HG02938 (cell line): ENCODE results near the gene PSMG2.

Experiments
- ATAC-seq: cut with Tn5 transposase; IDR thresholded peaks from one replicate; pipeline ENCODE4 v1.9.1; 2021; ENCODE audit warnings: mild to moderate bottlenecking, moderate library complexity; ENCODE audit not compliant: unreplicated experiment

The PSMG2 gene, protein sequence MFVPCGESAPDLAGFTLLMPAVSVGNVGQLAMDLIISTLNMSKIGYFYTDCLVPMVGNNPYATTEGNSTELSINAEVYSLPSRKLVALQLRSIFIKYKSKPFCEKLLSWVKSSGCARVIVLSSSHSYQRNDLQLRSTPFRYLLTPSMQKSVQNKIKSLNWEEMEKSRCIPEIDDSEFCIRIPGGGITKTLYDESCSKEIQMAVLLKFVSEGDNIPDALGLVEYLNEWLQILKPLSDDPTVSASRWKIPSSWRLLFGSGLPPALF

DNA sequence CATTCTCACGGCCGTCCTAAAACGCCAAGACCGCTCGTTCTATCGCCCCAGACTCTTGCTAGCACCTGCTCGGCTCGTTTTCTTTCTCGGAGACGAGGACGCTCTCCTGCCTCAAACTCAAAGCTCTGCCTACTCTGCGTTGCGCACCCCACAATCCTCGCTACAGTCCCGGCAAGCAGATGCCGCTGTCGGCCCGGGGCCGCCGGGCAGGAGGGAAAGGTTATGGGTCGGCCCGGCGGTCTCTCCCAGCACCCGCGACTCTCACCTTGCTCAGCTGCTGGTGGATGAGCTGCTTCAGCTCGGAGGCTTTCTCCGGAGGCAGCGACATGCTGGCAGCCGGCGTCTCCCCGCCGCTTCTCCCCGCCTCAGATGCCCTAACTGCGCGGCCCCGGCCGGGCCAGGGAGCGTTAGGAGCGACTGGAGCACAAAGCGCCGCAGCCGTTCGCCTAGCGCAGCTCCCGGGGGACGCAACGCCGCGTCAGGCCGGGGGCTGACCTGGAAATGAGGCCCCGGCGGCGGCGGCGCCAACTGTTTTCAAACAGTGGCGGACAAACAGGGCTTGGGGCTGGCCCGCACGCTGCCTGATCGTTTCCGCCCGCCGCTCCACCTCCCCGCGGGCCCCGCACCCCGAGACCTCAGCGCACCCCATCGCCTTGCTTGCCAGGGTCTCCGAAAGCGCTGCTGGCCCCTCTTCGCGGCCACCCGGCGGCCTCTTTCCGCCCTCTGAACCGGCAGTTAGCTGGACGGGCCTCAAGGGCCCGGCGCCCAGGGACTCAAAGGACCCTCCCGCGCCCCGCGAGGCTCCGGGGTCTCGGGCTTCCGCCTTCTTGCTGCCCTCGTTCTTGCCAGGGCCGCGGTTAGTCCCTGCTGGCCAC, at the start of gene PSMG2, which contains the start of gene CEP76:
Gene PSMG2 (plus strand): TSS at position 822 of the 875 bp plus-strand sequence. CDS start 66 bp downstream, outside the sequence.
Gene CEP76 (minus strand): TSS at position 503 of the 875 bp plus-strand sequence. CDS start 175 bp downstream, at position 328.
- peak; percentile 66 for ATAC-seq

DNA sequence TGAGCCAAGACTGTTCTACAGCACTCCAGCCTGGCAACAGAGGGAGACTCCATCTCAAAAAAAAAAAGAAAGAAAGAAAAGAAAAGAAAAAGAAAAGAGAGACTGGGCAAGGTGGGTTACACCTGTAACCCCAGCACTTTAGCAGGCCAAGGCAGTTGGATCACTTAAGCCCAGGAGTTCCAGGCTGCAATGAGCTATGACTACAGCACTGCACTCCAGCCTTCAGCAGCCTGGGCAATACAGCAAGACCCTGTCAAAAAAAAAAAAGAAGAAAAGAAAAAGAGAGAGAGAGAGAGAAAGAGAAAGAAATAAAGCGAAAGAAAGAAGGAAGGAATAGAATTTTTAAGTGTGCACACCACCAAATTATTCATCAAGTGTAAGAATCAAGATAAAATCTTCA, 47.9 kb upstream of the PSMG2 start:
- ATAC-seq = no peak

DNA sequence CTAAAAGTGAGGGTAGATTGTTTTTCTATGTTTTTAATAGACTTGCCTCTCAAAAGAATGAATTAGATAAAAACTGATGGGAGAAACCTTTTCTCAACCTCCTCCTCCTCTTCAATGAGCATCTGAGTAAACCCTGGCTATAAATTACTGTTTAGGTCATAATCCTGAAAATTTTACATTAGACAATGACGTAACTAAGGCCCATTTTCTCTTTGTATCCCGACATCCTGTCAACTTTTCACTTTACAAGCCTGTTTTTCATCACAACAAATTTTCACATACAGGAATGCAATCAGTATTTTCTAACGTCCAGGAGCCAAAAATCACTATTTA, 46.3 kb upstream of the PSMG2 start:
- ATAC-seq = no peak

DNA sequence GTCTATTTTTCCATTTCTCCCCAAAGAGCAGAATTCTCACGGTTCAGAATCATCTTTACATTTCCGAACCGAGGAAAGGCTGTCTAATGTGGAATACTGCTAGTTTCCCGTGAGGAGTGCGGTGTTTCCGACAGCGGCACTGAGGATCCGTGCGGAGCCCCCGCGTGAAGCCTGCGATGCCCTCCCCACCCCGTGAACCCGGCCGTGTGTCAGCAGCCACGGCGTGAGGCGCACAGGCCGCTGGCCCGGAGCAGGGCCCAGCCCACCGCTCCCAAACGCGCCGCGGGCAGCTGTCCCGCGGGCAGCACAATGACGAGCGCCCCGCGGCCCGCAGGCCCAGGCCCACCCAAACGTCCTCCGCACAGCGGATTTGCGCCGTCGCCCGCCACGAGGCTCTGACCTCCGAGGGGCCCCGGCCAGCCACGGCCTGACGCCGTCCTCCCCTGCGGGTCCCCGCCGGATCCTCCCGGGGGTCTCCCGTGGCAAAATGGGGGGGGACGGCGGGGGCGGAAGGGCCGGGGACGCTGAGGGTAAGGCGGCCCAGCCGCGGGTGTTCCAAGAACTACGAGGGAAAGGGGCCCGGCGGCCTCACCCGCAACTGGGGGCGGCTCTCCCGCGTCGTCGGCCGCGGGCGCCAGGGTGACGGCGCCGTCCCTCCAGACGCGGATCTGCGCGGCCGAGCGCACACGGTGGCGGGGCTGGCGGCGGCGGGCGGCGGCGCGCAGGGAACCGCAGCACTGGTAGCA, 45.7 kb upstream of the PSMG2 start:
- peak; percentile 42 for ATAC-seq

DNA sequence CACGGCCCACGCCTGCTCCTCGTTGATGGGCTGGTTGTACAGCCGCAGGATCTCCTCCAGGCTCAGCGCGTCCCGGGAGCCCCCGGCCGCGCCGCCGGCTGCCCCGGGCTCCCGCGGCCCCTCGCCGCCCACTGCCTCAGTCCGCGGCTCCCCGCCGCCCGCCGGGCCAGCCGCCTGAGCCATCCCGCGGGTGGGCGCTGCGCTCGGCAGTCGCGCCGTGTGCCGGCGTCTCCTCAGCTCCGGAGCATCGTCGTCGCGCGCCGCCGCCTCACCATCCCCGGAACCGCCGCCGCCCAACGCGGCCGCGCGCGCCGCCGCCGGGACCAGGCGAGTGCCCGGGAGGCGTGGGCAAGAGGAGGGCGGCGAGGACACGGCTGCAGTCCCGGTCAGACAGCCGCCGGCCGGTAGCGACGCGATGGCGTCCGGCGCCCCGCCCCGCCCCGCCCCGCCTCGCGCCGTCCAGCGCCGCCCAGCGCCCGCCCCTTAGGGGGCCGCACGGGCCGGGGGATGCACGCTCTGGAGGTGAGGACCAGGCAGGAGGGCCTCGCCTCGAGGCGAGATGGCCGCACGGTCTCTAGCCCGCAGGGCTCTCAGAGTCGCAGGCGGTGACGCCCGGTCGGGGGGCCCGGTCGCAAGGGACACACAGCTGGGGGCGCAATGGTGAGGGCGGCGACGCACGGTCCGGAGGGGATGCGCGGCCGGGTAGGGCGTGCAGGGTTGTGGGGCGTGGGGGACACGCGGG, 45.0 kb upstream of the PSMG2 start, which contains the start of gene SPIRE1:
Gene SPIRE1 (minus strand): TSS at position 424 of the 742 bp plus-strand sequence. CDS start 241 bp downstream, at position 183.
- ATAC-seq = peak; percentile 47

DNA sequence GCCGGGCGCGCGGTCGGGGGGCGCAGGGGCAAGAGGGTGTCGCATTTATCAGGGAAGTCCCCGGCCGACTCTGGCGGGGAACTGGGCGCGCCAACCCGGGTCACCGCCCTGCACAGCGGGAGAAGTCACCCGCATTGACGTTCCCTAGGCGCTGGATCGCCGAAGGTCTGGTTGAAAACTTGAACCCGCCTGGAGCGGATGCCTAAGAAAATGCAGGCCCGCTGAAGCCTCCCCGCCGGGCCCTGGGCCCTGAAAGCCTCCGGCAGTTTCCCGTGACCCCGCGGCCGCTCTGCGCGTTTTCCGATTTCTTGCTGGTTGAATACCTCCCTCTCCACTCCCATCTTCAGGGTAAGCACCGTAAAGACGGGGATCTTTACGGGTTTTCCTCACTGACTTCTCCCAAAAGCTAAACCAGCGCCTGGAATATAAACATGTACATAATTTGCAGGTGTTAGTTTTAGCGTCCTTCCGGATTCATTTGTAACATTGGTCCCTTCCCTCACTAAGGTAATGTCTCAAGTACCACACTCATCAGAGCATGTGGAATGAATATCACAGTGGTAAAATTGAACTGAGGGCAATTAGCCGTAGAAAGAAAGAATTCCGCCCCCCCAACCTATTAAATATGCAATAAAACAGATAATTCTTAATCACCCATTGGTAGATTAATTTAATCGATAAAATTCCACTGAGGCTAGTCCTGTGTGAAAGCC, 44.3 kb upstream of the PSMG2 start:
- peak; percentile 12 for ATAC-seq

DNA sequence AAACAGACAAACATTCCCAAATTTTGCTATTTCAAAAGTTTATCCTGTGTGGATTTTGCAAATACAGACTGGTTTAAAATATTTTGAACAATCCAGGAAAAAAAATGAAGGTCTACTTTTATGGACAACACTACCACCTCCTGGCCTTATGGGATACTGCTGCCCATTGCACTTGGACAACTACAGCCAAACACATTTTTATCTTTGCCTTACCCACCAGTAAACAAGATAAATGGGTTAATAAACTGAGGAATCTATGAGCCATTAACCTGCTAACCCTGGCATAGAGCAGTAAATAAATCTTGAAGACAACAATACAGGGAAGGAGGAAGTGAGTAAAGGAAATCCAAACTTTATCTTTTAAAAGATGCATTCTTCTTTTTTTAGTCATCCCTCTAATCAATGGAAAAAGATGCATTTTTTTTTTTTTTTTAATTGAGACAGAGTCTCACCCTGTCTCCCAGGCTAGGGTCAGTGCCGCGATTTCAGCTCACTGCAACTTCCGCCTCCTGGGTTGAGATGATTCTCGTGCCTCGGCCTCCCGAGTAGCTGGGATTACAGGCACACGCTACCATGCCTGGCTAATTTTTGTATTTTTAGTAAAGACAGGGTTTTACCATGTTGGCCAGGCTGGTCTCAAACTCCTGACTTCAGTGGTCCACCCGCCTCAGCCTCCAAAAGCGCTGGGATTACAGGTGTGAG, 42.8 kb upstream of the PSMG2 start:
- no peak for ATAC-seq

DNA sequence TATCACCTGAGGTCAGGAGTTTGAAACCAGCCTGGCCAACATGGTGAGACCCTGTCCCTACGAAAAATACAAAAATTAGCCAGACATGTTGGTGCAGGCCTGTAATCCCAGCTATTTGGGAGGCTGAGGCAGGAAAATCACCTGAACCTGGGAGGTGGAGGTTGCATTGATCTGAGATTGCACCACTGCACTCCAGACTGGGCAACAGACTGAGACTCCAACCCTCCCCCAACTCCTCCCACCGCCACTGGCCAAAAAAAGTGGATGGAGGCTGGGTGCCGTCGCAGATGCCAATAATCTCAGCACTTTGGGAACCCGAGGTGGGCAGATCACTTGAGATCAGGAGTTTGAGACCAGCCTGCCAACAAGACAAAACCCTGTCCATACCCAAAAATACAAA, 34.8 kb upstream of the PSMG2 start:
- ATAC-seq = no peak

DNA sequence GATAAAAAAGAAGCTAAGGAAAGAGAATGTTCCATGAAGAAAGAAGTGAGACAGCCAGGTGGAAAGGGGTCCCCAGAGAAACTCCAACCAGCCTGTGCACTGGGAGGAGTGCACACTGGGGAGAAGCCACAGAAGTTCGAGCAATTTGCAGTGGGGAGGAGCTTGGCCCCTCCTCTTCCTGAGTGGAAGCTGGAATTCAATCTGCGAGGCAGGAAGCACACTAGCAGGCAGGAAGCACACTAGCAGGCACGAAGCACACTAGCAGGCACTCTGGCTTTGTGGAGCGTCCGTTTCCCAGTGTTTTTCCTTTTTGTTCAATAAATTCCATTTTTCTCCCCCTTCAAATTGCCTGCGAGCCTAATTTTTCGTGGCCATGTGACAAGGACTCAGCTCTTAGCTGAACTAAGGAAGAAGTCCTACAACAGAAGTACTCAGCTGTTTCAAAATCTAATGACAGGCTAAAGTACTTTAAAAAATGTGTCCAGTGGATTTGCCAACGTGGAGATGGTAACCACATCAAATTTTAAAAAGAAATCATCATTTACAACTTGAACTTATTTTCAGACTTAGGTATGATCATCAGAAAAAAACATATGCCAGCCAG, 23.6 kb upstream of the PSMG2 start:
- ATAC-seq = no peak

DNA sequence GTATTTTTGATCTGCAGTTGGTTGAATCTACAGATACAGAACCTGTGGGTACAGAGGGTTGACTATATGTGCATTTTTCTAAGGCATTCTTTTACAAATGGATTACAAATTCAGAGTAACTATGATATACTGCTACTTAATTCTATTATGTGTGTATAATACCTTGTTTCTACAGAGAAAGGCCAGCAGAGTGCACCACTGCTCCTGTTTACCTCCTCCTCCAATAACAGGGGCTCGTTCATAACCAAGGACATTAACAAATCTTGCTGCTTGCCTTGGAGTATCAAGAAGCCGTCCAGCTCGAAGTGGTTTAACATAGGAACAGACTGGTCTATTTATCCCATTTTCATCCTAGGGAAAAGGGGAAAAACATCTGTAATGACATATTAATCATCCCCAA, 16.7 kb upstream of the PSMG2 start:
- ATAC-seq = no peak

DNA sequence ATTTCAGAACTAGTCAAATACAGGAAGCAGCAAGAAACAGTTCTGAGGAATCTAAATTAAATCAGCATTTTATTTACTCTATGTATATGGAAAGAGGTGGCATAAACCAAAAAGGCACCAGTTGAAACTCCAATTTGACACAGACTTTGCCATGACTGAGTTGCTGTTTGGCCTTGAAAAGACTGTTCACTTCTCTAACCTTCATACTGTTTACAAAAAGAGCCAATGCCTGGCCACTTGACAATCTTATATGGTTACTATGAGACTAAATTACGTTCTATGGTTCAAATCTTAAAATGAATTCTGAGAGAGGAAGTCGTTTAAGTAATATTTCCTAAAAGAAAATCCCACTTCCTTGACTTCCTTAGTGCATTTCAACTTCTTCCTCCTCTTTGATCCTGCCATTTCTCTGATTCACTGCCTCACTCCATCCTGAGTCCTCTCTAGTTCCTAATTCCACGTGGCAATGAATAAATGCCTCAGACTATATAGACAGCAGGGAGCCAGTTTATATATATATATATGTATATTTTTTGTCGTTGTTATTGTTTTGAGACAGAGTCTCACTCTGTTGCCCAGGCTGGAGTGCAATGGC, 13.5 kb upstream of the PSMG2 start:
- ATAC-seq = no peak

DNA sequence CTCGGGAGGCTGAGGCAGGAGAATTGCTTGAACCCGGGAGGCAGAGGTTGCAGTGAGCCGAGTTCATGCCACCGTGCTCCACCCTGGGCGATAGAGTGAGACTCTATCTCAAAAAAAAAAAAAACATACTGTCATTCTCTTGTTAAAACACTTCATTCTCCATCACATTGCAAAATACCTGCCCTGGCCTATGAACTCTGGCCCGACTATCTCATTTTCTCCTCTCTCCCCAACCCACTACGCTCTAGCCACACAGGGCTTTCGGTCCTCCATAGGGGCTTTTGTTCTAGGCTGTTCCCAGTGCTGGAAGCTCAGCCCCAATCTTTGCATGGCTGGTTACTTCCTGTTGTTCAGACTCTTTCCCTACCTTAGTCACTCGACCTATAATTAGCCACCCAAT, 10.6 kb upstream of the PSMG2 start:
- ATAC-seq = no peak

DNA sequence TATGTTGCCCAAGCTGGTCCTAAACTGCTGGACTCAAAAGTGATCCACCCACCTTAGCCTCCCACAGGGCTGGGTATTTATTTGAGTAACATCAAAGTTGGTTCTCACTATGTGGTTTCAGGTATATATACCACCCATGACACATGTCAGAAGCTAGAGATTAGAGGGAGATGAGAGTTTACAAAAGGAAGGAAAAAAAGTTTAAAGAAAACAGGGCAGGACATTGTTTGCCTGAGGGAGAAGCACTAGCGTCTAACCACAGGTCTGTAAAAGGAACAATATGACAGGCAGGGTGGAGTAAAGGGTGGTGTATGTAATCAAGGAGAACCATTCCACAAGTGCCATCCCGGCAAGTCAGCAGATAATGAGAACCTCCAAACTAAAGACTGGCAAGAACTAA, 8.8 kb upstream of the PSMG2 start:
- ATAC-seq = no peak

DNA sequence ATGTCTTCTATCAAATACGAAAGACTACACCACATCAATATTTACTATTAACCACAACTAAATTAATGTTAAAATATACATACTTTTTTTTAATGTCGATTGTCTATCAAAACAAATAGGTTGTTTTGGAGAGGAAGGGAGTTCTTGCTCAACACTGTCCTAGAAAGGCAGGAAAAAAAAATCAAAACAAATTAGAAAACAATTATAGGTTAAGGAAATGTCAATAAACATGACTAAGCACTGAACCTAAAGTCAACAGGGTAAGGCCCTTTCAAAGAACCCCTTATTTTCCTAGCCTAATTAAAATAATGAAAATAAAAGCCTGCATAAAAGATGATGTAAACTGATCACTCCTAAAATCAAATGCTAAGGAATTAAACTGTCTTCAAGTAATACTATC, 3.1 kb upstream of the PSMG2 start:
- no peak for ATAC-seq

DNA sequence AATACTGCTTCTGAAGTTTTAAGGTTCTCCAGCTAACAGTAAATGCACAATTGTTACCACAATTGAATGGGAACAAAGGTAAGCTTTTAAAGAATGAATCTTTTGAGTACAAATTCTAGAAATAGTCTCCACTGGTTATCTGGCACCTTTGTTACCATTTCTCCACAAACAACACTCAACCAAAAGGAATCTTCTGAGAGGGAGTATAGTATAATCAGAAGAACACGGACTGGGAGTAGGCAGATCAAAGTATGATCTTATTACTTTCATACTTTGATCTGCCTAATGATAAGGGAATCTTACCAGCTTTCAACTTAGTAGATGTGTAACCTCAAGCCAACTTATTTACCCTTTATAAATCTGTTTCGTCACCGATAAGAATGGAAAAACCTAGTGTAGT, 1.7 kb upstream of the PSMG2 start:
- ATAC-seq = no peak

DNA sequence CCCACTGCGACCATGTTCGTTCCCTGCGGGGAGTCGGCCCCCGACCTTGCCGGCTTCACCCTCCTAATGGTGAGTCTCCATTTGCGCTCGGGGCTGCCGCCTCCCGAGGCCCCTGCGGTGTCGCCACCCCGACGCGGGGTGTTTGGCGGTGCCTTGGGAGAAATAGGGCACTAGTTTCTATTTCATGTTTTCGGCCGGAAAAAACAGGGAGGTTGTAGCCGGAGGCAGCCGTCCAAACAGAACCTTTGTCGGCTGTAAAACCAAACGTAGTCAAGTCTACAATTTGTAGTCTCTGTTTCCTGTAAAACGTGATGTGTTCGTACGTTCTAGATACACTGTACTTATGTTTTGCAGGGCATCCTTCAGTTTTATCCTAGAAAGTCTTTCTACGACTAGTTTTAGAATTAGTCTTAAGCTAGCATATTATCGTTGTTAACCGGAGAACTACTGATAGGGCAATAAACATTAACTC, 290 bp downstream of the PSMG2 start:
- ATAC-seq = no peak

DNA sequence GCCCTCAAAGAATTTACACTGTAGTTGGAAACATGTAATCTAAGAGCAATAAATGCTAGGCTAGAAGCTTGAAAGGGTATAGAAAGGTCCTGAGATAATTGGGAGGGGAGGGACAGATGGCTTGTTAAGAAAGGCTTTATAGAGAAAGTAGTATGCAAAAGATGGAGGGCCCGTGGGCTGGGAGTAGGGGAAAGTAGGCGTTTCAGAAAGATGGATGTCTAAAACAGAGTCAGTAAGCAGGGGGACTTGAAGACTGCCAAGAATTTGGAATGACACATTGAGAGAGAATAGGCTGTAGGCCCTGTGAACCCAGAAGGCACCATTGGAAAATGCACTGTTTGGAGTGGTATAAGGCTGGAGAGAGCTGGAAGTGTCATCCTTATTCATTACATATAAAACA, 822 bp downstream of the PSMG2 start:
- ATAC-seq = no peak

DNA sequence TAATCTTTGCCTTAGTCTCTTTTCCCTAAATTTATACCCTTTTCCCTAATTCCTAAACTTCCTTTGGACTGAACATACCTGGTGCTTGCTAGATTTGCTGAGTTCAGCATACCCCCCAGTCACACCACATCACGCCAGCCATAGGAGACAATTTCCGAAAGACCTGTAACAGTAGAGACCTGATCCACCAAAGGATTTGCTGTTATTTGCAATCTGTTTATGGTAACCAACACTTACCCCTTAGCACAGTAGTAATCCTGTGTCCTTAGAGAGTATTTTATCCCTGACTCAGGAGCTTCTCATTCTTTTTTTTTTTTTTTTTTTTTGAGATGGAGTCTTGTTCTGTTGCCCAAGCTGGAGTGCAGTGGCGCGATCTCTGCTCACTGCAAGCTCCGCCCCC, 8.6 kb downstream of the PSMG2 start:
- no peak for ATAC-seq
